CD1c-positive myeloid dendritic cell (primary cell): ENCODE measurements around the gene KRT79.

Experiments used
- DNase-seq: peaks from one replicate; pipeline ENCODE4 v3.0.0-alpha.2; 2016; ENCODE audit errors: extremely low spot score

KRT79 gene

GRCh38 chr12:52835271-52836041 lies 1.3 kb upstream of the KRT79 start:
- DNase-seq = no peak

GRCh38 chr12:52834727-52835001 lies 553 bp upstream of the KRT79 start:
- no peak for DNase-seq

- DNase-seq = peak; percentile 52
Measured at GRCh38 chr12:52832985-52833905, 866 bp downstream of the KRT79 start.

GRCh38 chr12:52832451-52832850 lies 1.7 kb downstream of the KRT79 start:
- DNase-seq = no peak

GRCh38 chr12:52831251-52831650 lies 2.9 kb downstream of the KRT79 start:
- no peak for DNase-seq

- no peak for DNase-seq
Measured at GRCh38 chr12:52829986-52830770, 3.9 kb downstream of the KRT79 start.

GRCh38 chr12:52828591-52829021 lies 5.5 kb downstream of the KRT79 start:
- peak; percentile 59 for DNase-seq

- no peak for DNase-seq
Measured at GRCh38 chr12:52828156-52828555, 6.0 kb downstream of the KRT79 start.

- no peak for DNase-seq
Measured at GRCh38 chr12:52827499-52828090, 6.5 kb downstream of the KRT79 start.

- DNase-seq = no peak
Measured at GRCh38 chr12:52826611-52827498, 7.3 kb downstream of the KRT79 start.

- DNase-seq = no peak
Measured at GRCh38 chr12:52825961-52826360, 8.2 kb downstream of the KRT79 start.

GRCh38 chr12:52824741-52825410 lies 9.2 kb downstream of the KRT79 start:
- no peak for DNase-seq

- no peak for DNase-seq
Measured at GRCh38 chr12:52823761-52824450, 10.2 kb downstream of the KRT79 start.

GRCh38 chr12:52822771-52823510 lies 11.2 kb downstream of the KRT79 start:
- DNase-seq = no peak

GRCh38 chr12:52821826-52822660 lies 12.1 kb downstream of the KRT79 start:
- DNase-seq = no peak

- no peak for DNase-seq
Measured at GRCh38 chr12:52821071-52821730, 12.9 kb downstream of the KRT79 start.

- no peak for DNase-seq
Measured at GRCh38 chr12:52820521-52820920, 13.6 kb downstream of the KRT79 start.
